ENCODE measurements around the gene MBTPS1.

DNA sequence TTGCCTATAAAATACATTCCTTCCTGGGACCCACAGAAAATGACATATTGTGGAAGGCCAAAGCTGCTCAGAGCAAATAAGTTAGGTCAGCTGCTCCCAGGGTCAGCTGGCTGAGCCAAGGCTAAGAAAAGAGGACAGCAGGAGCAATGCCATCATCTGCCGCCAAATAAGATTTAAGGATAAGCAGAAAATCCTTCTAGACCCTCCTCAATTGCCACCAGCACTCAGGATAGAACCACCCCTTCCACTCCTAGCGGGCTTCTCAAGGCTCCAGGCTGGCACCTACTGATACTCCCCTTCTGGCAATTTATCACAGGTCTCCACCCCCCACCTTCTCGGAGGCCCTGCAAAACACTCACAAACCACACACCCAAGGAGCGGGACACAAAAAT is 22.9 kb downstream of the MBTPS1 start:
- TF ChIP-seq, protein P1, sequence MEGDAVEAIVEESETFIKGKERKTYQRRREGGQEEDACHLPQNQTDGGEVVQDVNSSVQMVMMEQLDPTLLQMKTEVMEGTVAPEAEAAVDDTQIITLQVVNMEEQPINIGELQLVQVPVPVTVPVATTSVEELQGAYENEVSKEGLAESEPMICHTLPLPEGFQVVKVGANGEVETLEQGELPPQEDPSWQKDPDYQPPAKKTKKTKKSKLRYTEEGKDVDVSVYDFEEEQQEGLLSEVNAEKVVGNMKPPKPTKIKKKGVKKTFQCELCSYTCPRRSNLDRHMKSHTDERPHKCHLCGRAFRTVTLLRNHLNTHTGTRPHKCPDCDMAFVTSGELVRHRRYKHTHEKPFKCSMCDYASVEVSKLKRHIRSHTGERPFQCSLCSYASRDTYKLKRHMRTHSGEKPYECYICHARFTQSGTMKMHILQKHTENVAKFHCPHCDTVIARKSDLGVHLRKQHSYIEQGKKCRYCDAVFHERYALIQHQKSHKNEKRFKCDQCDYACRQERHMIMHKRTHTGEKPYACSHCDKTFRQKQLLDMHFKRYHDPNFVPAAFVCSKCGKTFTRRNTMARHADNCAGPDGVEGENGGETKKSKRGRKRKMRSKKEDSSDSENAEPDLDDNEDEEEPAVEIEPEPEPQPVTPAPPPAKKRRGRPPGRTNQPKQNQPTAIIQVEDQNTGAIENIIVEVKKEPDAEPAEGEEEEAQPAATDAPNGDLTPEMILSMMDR (IDR thresholded peaks at IDR 0.05) = no peak
- TF ChIP-seq GABPB1 (CRISPR knock-in tag; IDR thresholded peaks at IDR 0.05) (no peak), NFYB (CRISPR knock-in tag; conservative IDR thresholded peaks at IDR 0.05; ENCODE audit: low read depth) (no peak), CREM (CRISPR knock-in tag; IDR thresholded peaks at IDR 0.05) (no peak), PRRX2 (CRISPR knock-in tag; IDR thresholded peaks at IDR 0.05) (no peak), GRHL2 (CRISPR knock-in tag; IDR thresholded peaks at IDR 0.05; ENCODE audit: insufficient replicate concordance, severe bottlenecking) (no peak), SMAD3 (CRISPR knock-in tag; IDR thresholded peaks at IDR 0.05; ENCODE audit: borderline replicate concordance) (no peak), FOXJ3 (CRISPR knock-in tag; IDR thresholded peaks at IDR 0.05; ENCODE audit: borderline replicate concordance) (no peak), ETV6 (CRISPR knock-in tag; IDR thresholded peaks at IDR 0.05) (no peak), TEAD4 (CRISPR knock-in tag; IDR thresholded peaks at IDR 0.05) (no peak)
- TF ChIP-seq, protein P2, sequence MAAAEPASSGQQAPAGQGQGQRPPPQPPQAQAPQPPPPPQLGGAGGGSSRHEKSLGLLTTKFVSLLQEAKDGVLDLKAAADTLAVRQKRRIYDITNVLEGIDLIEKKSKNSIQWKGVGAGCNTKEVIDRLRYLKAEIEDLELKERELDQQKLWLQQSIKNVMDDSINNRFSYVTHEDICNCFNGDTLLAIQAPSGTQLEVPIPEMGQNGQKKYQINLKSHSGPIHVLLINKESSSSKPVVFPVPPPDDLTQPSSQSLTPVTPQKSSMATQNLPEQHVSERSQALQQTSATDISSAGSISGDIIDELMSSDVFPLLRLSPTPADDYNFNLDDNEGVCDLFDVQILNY (CRISPR knock-in tag; IDR thresholded peaks at IDR 0.05) = no peak
- TF ChIP-seq, protein P3, sequence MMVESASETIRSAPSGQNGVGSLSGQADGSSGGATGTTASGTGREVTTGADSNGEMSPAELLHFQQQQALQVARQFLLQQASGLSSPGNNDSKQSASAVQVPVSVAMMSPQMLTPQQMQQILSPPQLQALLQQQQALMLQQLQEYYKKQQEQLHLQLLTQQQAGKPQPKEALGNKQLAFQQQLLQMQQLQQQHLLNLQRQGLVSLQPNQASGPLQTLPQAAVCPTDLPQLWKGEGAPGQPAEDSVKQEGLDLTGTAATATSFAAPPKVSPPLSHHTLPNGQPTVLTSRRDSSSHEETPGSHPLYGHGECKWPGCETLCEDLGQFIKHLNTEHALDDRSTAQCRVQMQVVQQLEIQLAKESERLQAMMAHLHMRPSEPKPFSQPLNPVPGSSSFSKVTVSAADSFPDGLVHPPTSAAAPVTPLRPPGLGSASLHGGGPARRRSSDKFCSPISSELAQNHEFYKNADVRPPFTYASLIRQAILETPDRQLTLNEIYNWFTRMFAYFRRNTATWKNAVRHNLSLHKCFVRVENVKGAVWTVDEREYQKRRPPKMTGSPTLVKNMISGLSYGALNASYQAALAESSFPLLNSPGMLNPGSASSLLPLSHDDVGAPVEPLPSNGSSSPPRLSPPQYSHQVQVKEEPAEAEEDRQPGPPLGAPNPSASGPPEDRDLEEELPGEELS (CRISPR knock-in tag; IDR thresholded peaks at IDR 0.05) = no peak
- TF ChIP-seq, protein P4, sequence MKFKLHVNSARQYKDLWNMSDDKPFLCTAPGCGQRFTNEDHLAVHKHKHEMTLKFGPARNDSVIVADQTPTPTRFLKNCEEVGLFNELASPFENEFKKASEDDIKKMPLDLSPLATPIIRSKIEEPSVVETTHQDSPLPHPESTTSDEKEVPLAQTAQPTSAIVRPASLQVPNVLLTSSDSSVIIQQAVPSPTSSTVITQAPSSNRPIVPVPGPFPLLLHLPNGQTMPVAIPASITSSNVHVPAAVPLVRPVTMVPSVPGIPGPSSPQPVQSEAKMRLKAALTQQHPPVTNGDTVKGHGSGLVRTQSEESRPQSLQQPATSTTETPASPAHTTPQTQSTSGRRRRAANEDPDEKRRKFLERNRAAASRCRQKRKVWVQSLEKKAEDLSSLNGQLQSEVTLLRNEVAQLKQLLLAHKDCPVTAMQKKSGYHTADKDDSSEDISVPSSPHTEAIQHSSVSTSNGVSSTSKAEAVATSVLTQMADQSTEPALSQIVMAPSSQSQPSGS (CRISPR knock-in tag; IDR thresholded peaks at IDR 0.05; ENCODE audit: borderline replicate concordance, low read depth) = no peak
